H1 (cell line): Measurements from ENCODE around the gene PPA1. TPM values are rescaled to one million over a fixed set of nuclear protein-coding genes. Genes with fewer than 3 reads are reported as not detected.

Experiments
- CBX8 ChIP-seq: fragments of 300-800, 300-1000 bp; sonication (generic); IDR thresholded peaks from 2 replicates; pipeline ENCODE4 v1.7.1; 2016; ENCODE audit warnings: low read depth, low read length, borderline replicate concordance
- FOSL1 ChIP-seq: IDR thresholded peaks from 2 replicates; pipeline ENCODE4 v1.6.1; 2011; ENCODE audit warnings: mild to moderate bottlenecking, low read depth, low read length, moderate library complexity; ENCODE audit not compliant: insufficient read depth
- GABPA ChIP-seq: IDR thresholded peaks from 2 replicates; pipeline ENCODE4 v1.6.1; 2011; ENCODE audit warnings: mild to moderate bottlenecking, low read length, moderate library complexity, borderline replicate concordance; ENCODE audit not compliant: insufficient read depth
- TAF1 ChIP-seq: IDR thresholded peaks from 2 replicates; pipeline ENCODE4 v1.6.1; 2011; ENCODE audit warnings: mild to moderate bottlenecking, low read depth, low read length
- polyA plus RNA-seq, 7 experiments: library from polyadenylated mRNA; depleted of rRNA in 3 of 7; stranded (reverse) in 5 of 7; unstranded in 2 of 7; fragments of >200 nt in 5 of 7; fragments of 200-250 nt in 2 of 7; gene quantifications; 1 replicate in 5 of 7; 2 replicates in 1 of 7; 4 replicates in 1 of 7; pipeline versions ENCODE4 v1.2.1 to v1.2.3, GENCODE V29; 2011 to 2013; ENCODE audit warnings: missing spikeins in 2 of 7, mixed read lengths in 2 of 7
- total RNA-seq: library from RNA; stranded (reverse); fragmentation: NEBNext Ultra II Directional; extraction: Animal tissue kit (Norgen Biotek cat#: 25700); gene quantifications from 2 replicates; pipeline ENCODE4 v1.2.1, GENCODE V29; 2021

The PPA1 gene
- total and polyA plus RNA-seq, 2 of the 8 experiments (the other 6 are each of a cell fraction or from before 2014, with no cell fraction given): 77.0 to 191 TPM

- TF ChIP-seq TAF1 (no peak), FOSL1 (no peak), GABPA (no peak), CBX8 (no peak)
These were observed 69.8 kb downstream of the PPA1 start (continued) for GRCh38 chr10:70163448-70163847.
